GM23338 (cell line): ENCODE data around the gene EBLN1. TPM values are rescaled to one million over a fixed set of nuclear protein-coding genes. Genes with fewer than 3 reads are reported as not detected.

Experiments used
- ATAC-seq: fragments of 200-7000 bp; cut with Tn5 transposase; 3 replicates; pipeline ENCODE4 v1.9.1; 2020
- DNase-seq: peaks from one replicate; pipeline ENCODE4 v3.0.0-alpha.2; 2015; ENCODE audit warnings: low spot score
- H2AFZ ChIP-seq: fragments of 200-600 bp; sonication (generic); 2 replicates; pipeline ENCODE4 v1.8.0; 2016; ENCODE audit warnings: antibody characterized with exemption, mild to moderate bottlenecking, moderate library complexity
- H3F3A ChIP-seq: fragments of 200-600 bp; sonication (generic); replicated peaks from 2 replicates; pipeline ENCODE4 v1.8.0; 2017; ENCODE audit warnings: antibody characterized with exemption, mixed run types, low read depth
- H3K27ac ChIP-seq: fragments of 200-600 bp; sonication (generic); 2 replicates; pipeline ENCODE4 v1.6.1; 2016; ENCODE audit warnings: low read depth
- H3K27me3 ChIP-seq: fragments of 200-600 bp; sonication (generic); 2 replicates; pipeline ENCODE4 v1.8.0; 2016; ENCODE audit warnings: mild to moderate bottlenecking, mixed run types, moderate library complexity; ENCODE audit not compliant: insufficient read depth
- H3K36me3 ChIP-seq: fragments of 200-600 bp; sonication (generic); 2 replicates; pipeline ENCODE4 v1.8.0; 2016; ENCODE audit warnings: mild to moderate bottlenecking; ENCODE audit not compliant: insufficient read depth
- H3K4me1 ChIP-seq: fragments of 200-600 bp; sonication (generic); 2 replicates; pipeline ENCODE4 v1.8.0; 2016; ENCODE audit warnings: mild to moderate bottlenecking, moderate library complexity; ENCODE audit not compliant: insufficient read depth
- H3K4me2 ChIP-seq: fragments of 200-600 bp; sonication (generic); 2 replicates; pipeline ENCODE4 v1.7.1; 2017; ENCODE audit warnings: mixed run types
- H3K4me3 ChIP-seq: fragments of 200-600 bp; sonication (generic); 2 replicates; pipeline ENCODE4 v1.6.1; 2016; ENCODE audit warnings: mixed run types
- H3K79me2 ChIP-seq: fragments of 200-600 bp; sonication (generic); replicated peaks from 2 replicates; pipeline ENCODE4 v1.8.0; 2017; ENCODE audit warnings: mild to moderate bottlenecking; ENCODE audit not compliant: insufficient read depth
- H3K9me2 ChIP-seq: fragments of 200-600 bp; sonication (generic); 2 replicates; pipeline ENCODE4 v1.8.0; 2017; ENCODE audit not compliant: insufficient read depth
- H4K20me1 ChIP-seq: fragments of 200-600 bp; sonication (generic); replicated peaks from 2 replicates; pipeline ENCODE4 v1.8.0; 2017; ENCODE audit warnings: mild to moderate bottlenecking; ENCODE audit not compliant: insufficient read depth
- H3K27ac Mint-ChIP-seq: 2 replicates; pipeline ENCODE4 v1.8.0; 2020; ENCODE audit warnings: inconsistent platforms, mild to moderate bottlenecking, moderate library complexity, mixed read lengths
- H3K27me3 Mint-ChIP-seq: 3 replicates; pipeline ENCODE4 v1.8.0; 2022; ENCODE audit warnings: low read depth, mild to moderate bottlenecking, moderate library complexity, mixed read lengths, inconsistent platforms; ENCODE audit not compliant: insufficient read depth, poor library complexity
- H3K36me3 Mint-ChIP-seq: 3 replicates; pipeline ENCODE4 v1.8.0; 2021; ENCODE audit warnings: low read depth, mild to moderate bottlenecking, inconsistent platforms, moderate library complexity, mixed read lengths
- H3K4me1 Mint-ChIP-seq: 3 replicates; pipeline ENCODE4 v1.8.0; 2020; ENCODE audit warnings: mild to moderate bottlenecking, inconsistent platforms, mixed read lengths
- H3K4me3 Mint-ChIP-seq: 3 replicates; pipeline ENCODE4 v1.8.0; 2021; ENCODE audit warnings: moderate library complexity, mild to moderate bottlenecking, inconsistent platforms, mixed read lengths
- H3K9me3 Mint-ChIP-seq: 3 replicates; pipeline ENCODE4 v1.8.0; 2020; ENCODE audit warnings: moderate library complexity, mild to moderate bottlenecking, inconsistent platforms, mixed read lengths
- EZH2 ChIP-seq: fragments of 200-600 bp; sonication (generic); IDR thresholded peaks from one replicate; pipeline ENCODE4 v1.8.0; 2017; ENCODE audit warnings: antibody characterized with exemption, mild to moderate bottlenecking, low read depth; ENCODE audit not compliant: unreplicated experiment
- EZH2phosphoT487 ChIP-seq: fragments of 200-600 bp; sonication (generic); IDR thresholded peaks from one replicate; pipeline ENCODE4 v1.8.1; 2018; ENCODE audit warnings: antibody characterized with exemption; ENCODE audit not compliant: unreplicated experiment
- NANOG ChIP-seq: IDR thresholded peaks from 2 replicates; pipeline ENCODE4 v1.6.1; 2016; ENCODE audit warnings: antibody characterized with exemption, borderline replicate concordance
- POLR2AphosphoS5 ChIP-seq: IDR thresholded peaks from 2 replicates; pipeline ENCODE4 v1.6.1; 2016; ENCODE audit warnings: antibody characterized with exemption, low read depth
- REST ChIP-seq: IDR thresholded peaks from one replicate; pipeline ENCODE4 v1.6.1; 2018; ENCODE audit warnings: antibody characterized with exemption; ENCODE audit not compliant: unreplicated experiment
- ZNF462 ChIP-seq: fragments of 250-450 bp; sonication (Bioruptor Pico); IDR thresholded peaks from 2 replicates; pipeline ENCODE4 v1.5.0; 2020; ENCODE audit warnings: mild to moderate bottlenecking, moderate library complexity
- polyA plus RNA-seq: library from polyadenylated mRNA; unstranded; fragments of >200 nt; fragmentation: Nextera tagmentation; extraction: Ambion mirVana; gene quantifications from 2 replicates; pipeline ENCODE4 v1.2.1, GENCODE V29; 2016
- total RNA-seq: library from RNA; depleted of rRNA; stranded (reverse); fragments of >200 nt; shearing (Covaris generic); gene quantifications from 2 replicates; pipeline ENCODE4 v1.2.3, GENCODE V29; 2014

Gene EBLN1
- total and polyA plus RNA-seq, 2 experiments from 2014 or later: not detected

- Histone ChIP-seq H4K20me1 (no peaks in the 10 kb centered on the region), H3F3A (no peaks in the 10 kb centered on the region), H3K4me2 (no peak overlapping the region), H3K9me2 (no peaks in the 10 kb centered on the region), H3K79me2 (no peaks in the 10 kb centered on the region), H3K27me3 (no peaks in the 10 kb centered on the region), H3K4me1 (peaks cover 5% of the 10 kb centered on the region), H3K27ac (no peak overlapping the region), H3K36me3 (no peaks in the 10 kb centered on the region), H2AFZ (no peak overlapping the region), H3K4me3 (no peak overlapping the region)
- ATAC-seq: no peak
- Mint-ChIP-seq H3K9me3 (no peaks in the 10 kb centered on the region), H3K27me3 (no peaks in the 10 kb centered on the region), H3K4me1 (peaks cover 13% of the 10 kb centered on the region), H3K36me3 (no peaks in the 10 kb centered on the region), H3K27ac (no peak overlapping the region), H3K4me3 (no peak overlapping the region)
- DNase-seq: no peak
- TF ChIP-seq REST: no peak
- TF ChIP-seq EZH2phosphoT487: no peak
- TF ChIP-seq EZH2: no peak
- TF ChIP-seq ZNF462: no peak
- no peak for TF ChIP-seq NANOG
- no peak for TF ChIP-seq POLR2AphosphoS5
Observed at GRCh38 chr10:22210267-22210666, 7.5 kb downstream of the EBLN1 start.
